GM23338 (cell line): ENCODE measurements around the gene MAPK14. TPM values are rescaled to one million over a fixed set of nuclear protein-coding genes. Genes with fewer than 3 reads are reported as not detected.

Experiments used
- EZH2 ChIP-seq: fragments of 200-600 bp; sonication (generic); IDR thresholded peaks from one replicate; pipeline ENCODE4 v1.8.0; 2017; ENCODE audit warnings: antibody characterized with exemption, mild to moderate bottlenecking, low read depth; ENCODE audit not compliant: unreplicated experiment
- NANOG ChIP-seq: IDR thresholded peaks from 2 replicates; pipeline ENCODE4 v1.6.1; 2016; ENCODE audit warnings: antibody characterized with exemption, borderline replicate concordance
- POLR2AphosphoS5 ChIP-seq: IDR thresholded peaks from 2 replicates; pipeline ENCODE4 v1.6.1; 2016; ENCODE audit warnings: antibody characterized with exemption, low read depth
- REST ChIP-seq: IDR thresholded peaks from one replicate; pipeline ENCODE4 v1.6.1; 2018; ENCODE audit warnings: antibody characterized with exemption; ENCODE audit not compliant: unreplicated experiment
- ZNF331 ChIP-seq: fragments of 250-450 bp; sonication (Bioruptor Pico); IDR thresholded peaks from 2 replicates; pipeline ENCODE4 v1.5.0; 2020; ENCODE audit warnings: low read depth, mild to moderate bottlenecking, moderate library complexity
- ZNF462 ChIP-seq: fragments of 250-450 bp; sonication (Bioruptor Pico); IDR thresholded peaks from 2 replicates; pipeline ENCODE4 v1.5.0; 2020; ENCODE audit warnings: mild to moderate bottlenecking, moderate library complexity
- polyA plus RNA-seq: library from polyadenylated mRNA; unstranded; fragments of >200 nt; fragmentation: Nextera tagmentation; extraction: Ambion mirVana; gene quantifications from 2 replicates; pipeline ENCODE4 v1.2.1, GENCODE V29; 2016
- total RNA-seq: library from RNA; depleted of rRNA; stranded (reverse); fragments of >200 nt; shearing (Covaris generic); gene quantifications from 2 replicates; pipeline ENCODE4 v1.2.3, GENCODE V29; 2014

MAPK14 gene
- total and polyA plus RNA-seq, 2 experiments from 2014 or later = 8.8 to 44.5 TPM

DNA sequence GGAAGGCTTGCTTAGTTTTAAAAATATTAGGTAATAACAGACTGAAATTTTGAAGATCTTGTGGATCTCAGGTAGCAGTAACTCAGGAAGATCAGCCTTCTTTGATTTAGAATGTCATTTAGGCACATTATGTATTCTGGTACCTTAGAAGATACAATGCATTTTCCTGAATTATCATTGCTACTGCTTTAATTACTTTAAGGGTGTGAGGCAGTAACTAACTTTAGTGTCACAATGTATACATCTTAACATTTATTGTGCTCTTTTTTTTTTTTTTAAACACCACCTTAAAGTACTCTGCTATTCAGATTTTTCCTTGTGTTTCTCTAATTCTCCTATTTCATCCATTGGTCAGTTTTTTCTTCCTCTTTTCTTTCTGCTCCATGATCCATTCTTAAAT is 13.3 kb downstream of the MAPK14 start (continued):
- no peak for TF ChIP-seq ZNF462 (CRISPR knock-in tag)
- no peak for TF ChIP-seq REST
- no peak for TF ChIP-seq POLR2AphosphoS5
- no peak for TF ChIP-seq ZNF331 (CRISPR knock-in tag)
- TF ChIP-seq EZH2 = no peak
- TF ChIP-seq NANOG = no peak
